ENCODE results near the gene HOXC9.

Gene HOXC9

GRCh38 chr12:54028314-54029201, 28.6 kb downstream of the HOXC9 start, which contains the start of gene HOXC6:
HOXC6 (plus strand) TSS chr12:54028440; CDS start chr12:54028522, 82 bp downstream.
- no peak for DNase-seq

- no peak for DNase-seq
These were observed 29.8 kb downstream of the HOXC9 start for GRCh38 chr12:54029529-54030441.

- no peak for DNase-seq
These were observed 30.5 kb downstream of the HOXC9 start for GRCh38 chr12:54030442-54030801.

GRCh38 chr12:54030889-54031471, 31.0 kb downstream of the HOXC9 start:
- DNase-seq: no peak

- DNase-seq: no peak
These were observed 31.5 kb downstream of the HOXC9 start for GRCh38 chr12:54031480-54031879.

GRCh38 chr12:54032086-54032619, 32.2 kb downstream of the HOXC9 start:
- DNase-seq: no peak

- DNase-seq: peak; percentile 48
These were observed 32.7 kb downstream of the HOXC9 start, which contains the start of gene HOXC5 for GRCh38 chr12:54032627-54033100. HOXC5 (plus strand) TSS chr12:54033050; CDS start chr12:54033123, 73 bp downstream.

- DNase-seq: no peak
These were observed 33.4 kb downstream of the HOXC9 start for GRCh38 chr12:54033106-54033979.

- DNase-seq: no peak
These were observed 34.2 kb downstream of the HOXC9 start for GRCh38 chr12:54033980-54034784.

GRCh38 chr12:54034785-54035310, 34.9 kb downstream of the HOXC9 start:
- no peak for DNase-seq

- no peak for DNase-seq
These were observed 35.8 kb downstream of the HOXC9 start for GRCh38 chr12:54035568-54036264.

GRCh38 chr12:54036620-54037359, 36.8 kb downstream of the HOXC9 start:
- no peak for DNase-seq

- no peak for DNase-seq
These were observed 37.7 kb downstream of the HOXC9 start for GRCh38 chr12:54037360-54038283.

- DNase-seq: no peak
These were observed 38.4 kb downstream of the HOXC9 start for GRCh38 chr12:54038284-54038870.

GRCh38 chr12:54038871-54039414, 39.0 kb downstream of the HOXC9 start:
- no peak for DNase-seq

- DNase-seq: no peak
These were observed 39.6 kb downstream of the HOXC9 start for GRCh38 chr12:54039417-54040147.

Data from fibroblast of skin of scalp (primary cell).